ENCODE measurements around the gene MAP3K1. TPM values are rescaled to one million over a fixed set of nuclear protein-coding genes. Genes with fewer than 3 reads are reported as not detected.

Gene MAP3K1
- total RNA-seq, 1 donor from 2014 or later = 27.5 TPM

- Mint-ChIP-seq H3K27ac (ENCODE audit: unreplicated experiment) (peak overlapping the region; percentile 4), H3K4me3 (ENCODE audit: unreplicated experiment) (no peak overlapping the region), H3K36me3 (ENCODE audit: low read depth, unreplicated experiment) (peaks cover 6% of the 10 kb centered on the region), H3K4me1 (ENCODE audit: unreplicated experiment) (peaks cover 30% of the 10 kb centered on the region), H3K27me3 (ENCODE audit: unreplicated experiment) (no peaks in the 10 kb centered on the region), H3K9me3 (ENCODE audit: unreplicated experiment) (no peaks in the 10 kb centered on the region)
- no peak for DNase-seq (ENCODE audit: low spot score)
- TF ChIP-seq CTCF (IDR thresholded peaks at IDR 0.05; ENCODE audit: unreplicated experiment) = no peak
These were observed 41.3 kb downstream of the MAP3K1 start for GRCh38 chr5:56856541-56857178.

GRCh38 chr5:56858777-56859442 lies 43.6 kb downstream of the MAP3K1 start:
- peaks cover 6% of the 10 kb centered on the region for H3K36me3 Mint-ChIP-seq (ENCODE audit: low read depth, unreplicated experiment)
- no peak for TF ChIP-seq CTCF (IDR thresholded peaks at IDR 0.05; ENCODE audit: unreplicated experiment)
- H3K4me3 Mint-ChIP-seq (ENCODE audit: unreplicated experiment) = no peak overlapping the region
- no peaks in the 10 kb centered on the region for H3K27me3 Mint-ChIP-seq (ENCODE audit: unreplicated experiment)
- no peaks in the 10 kb centered on the region for H3K9me3 Mint-ChIP-seq (ENCODE audit: unreplicated experiment)
- H3K4me1 Mint-ChIP-seq (ENCODE audit: unreplicated experiment) = peaks cover 15% of the 10 kb centered on the region
- H3K27ac Mint-ChIP-seq (ENCODE audit: unreplicated experiment) = no peak overlapping the region
- DNase-seq (ENCODE audit: low spot score) = no peak

GRCh38 chr5:56861893-56862485 lies 46.6 kb downstream of the MAP3K1 start:
- TF ChIP-seq CTCF (IDR thresholded peaks at IDR 0.05; ENCODE audit: unreplicated experiment) = no peak
- Mint-ChIP-seq H3K36me3 (ENCODE audit: low read depth, unreplicated experiment) (peaks cover 13% of the 10 kb centered on the region), H3K4me3 (ENCODE audit: unreplicated experiment) (no peak overlapping the region), H3K27me3 (ENCODE audit: unreplicated experiment) (no peaks in the 10 kb centered on the region), H3K9me3 (ENCODE audit: unreplicated experiment) (no peaks in the 10 kb centered on the region), H3K4me1 (ENCODE audit: unreplicated experiment) (no peaks in the 10 kb centered on the region), H3K27ac (ENCODE audit: unreplicated experiment) (no peak overlapping the region)
- no peak for DNase-seq (ENCODE audit: low spot score)

GRCh38 chr5:56862909-56863308 lies 47.6 kb downstream of the MAP3K1 start:
- Mint-ChIP-seq H3K4me3 (ENCODE audit: unreplicated experiment) (no peak overlapping the region), H3K27me3 (ENCODE audit: unreplicated experiment) (no peaks in the 10 kb centered on the region)

More at GRCh38 chr5:56862909-56863308, 47.6 kb downstream of the MAP3K1 start:
- TF ChIP-seq CTCF (IDR thresholded peaks at IDR 0.05; ENCODE audit: unreplicated experiment) = no peak
- no peak for DNase-seq (ENCODE audit: low spot score)
- no peak overlapping the region for H3K27ac Mint-ChIP-seq (ENCODE audit: unreplicated experiment)
- H3K4me1 Mint-ChIP-seq (ENCODE audit: unreplicated experiment) = no peaks in the 10 kb centered on the region
- peaks cover 13% of the 10 kb centered on the region for H3K36me3 Mint-ChIP-seq (ENCODE audit: low read depth, unreplicated experiment)
- H3K9me3 Mint-ChIP-seq (ENCODE audit: unreplicated experiment) = no peaks in the 10 kb centered on the region

Measured in endothelial cell (in vitro differentiated cells).